SK-N-SH (cell line): ENCODE results near the gene CYP1B1. TPM values are rescaled to one million over a fixed set of nuclear protein-coding genes. Genes with fewer than 3 reads are reported as not detected.

Source experiments
- ELF1 ChIP-seq: IDR thresholded peaks from 2 replicates; pipeline ENCODE4 v1.4.0; 2012
- EP300 ChIP-seq, 2 experiments: IDR thresholded peaks; 2 replicates each; pipeline versions ENCODE4 v1.4.0 to v1.6.1; 2012; ENCODE audit warnings: borderline replicate concordance in 1 of 2, low read depth in 1 of 2, low read length in 1 of 2
- FOXJ3 ChIP-seq: sonication (generic); formaldehyde crosslinking; IDR thresholded peaks from 2 replicates; pipeline ENCODE4 v1.5.1; 2020; ENCODE audit warnings: mild to moderate bottlenecking, missing genetic modification reagents
- FOXM1 ChIP-seq: IDR thresholded peaks from 2 replicates; pipeline ENCODE4 v1.4.0; 2012; ENCODE audit warnings: low read depth, mild to moderate bottlenecking
- GATA2 ChIP-seq: sonication (generic); formaldehyde crosslinking; IDR thresholded peaks from 2 replicates; pipeline ENCODE4 v1.5.0; 2020; ENCODE audit warnings: mild to moderate bottlenecking, missing genetic modification reagents
- IRF3 ChIP-seq: fragments of 150-350 bp; IDR thresholded peaks from 2 replicates; pipeline ENCODE4 v1.6.1; 2016; ENCODE audit warnings: mild to moderate bottlenecking, low read depth, low read length
- MAX ChIP-seq: IDR thresholded peaks from 2 replicates; pipeline ENCODE4 v1.4.0; 2012; ENCODE audit warnings: low read depth
- NRF1 ChIP-seq: IDR thresholded peaks from 2 replicates; pipeline ENCODE4 v1.6.1; 2012; ENCODE audit warnings: low read depth, mild to moderate bottlenecking, low read length
- POLR2AphosphoS5 ChIP-seq: IDR thresholded peaks from 2 replicates; pipeline ENCODE4 v1.6.1; 2012; ENCODE audit warnings: low read depth, low read length
- RCOR1 ChIP-seq: fragments of 150-350 bp; IDR thresholded peaks from 2 replicates; pipeline ENCODE4 v1.6.1; 2017; ENCODE audit warnings: antibody characterized with exemption, low read length
- REST ChIP-seq: IDR thresholded peaks from 2 replicates; pipeline ENCODE4 v1.6.1; 2012; ENCODE audit warnings: mild to moderate bottlenecking, low read depth, low read length, moderate library complexity
- RXRA ChIP-seq: IDR thresholded peaks from 2 replicates; pipeline ENCODE4 v1.4.0; 2012; ENCODE audit warnings: low read depth, mild to moderate bottlenecking, borderline replicate concordance
- SIN3A ChIP-seq: IDR thresholded peaks from 2 replicates; pipeline ENCODE4 v1.6.1; 2012; ENCODE audit warnings: low read depth, mild to moderate bottlenecking, low read length, moderate library complexity, borderline replicate concordance
- TAF1 ChIP-seq: IDR thresholded peaks from 2 replicates; pipeline ENCODE4 v1.6.1; 2012; ENCODE audit warnings: low read depth, mild to moderate bottlenecking, low read length, moderate library complexity, borderline replicate concordance
- TCF12 ChIP-seq: IDR thresholded peaks from 2 replicates; pipeline ENCODE4 v1.4.0; 2012
- TEAD4 ChIP-seq: IDR thresholded peaks from 2 replicates; pipeline ENCODE4 v1.4.0; 2012; ENCODE audit warnings: mild to moderate bottlenecking, borderline replicate concordance; ENCODE audit not compliant: insufficient read depth
- USF1 ChIP-seq: IDR thresholded peaks from 2 replicates; pipeline ENCODE4 v1.4.0; 2012; ENCODE audit warnings: low read depth, borderline replicate concordance
- ZBTB33 ChIP-seq: IDR thresholded peaks from 2 replicates; pipeline ENCODE4 v1.4.0; 2012; ENCODE audit warnings: low read depth, borderline replicate concordance
- polyA plus RNA-seq, 3 experiments: library from polyadenylated mRNA; depleted of rRNA; stranded (reverse); fragments of >200 nt; gene quantifications; 2 replicates each; pipeline ENCODE4 v1.2.3, GENCODE V29; 2012

The CYP1B1 gene
- polyA plus RNA-seq, 1 of the 3 experiments (the other 2 are of a cell fraction): 0.20 TPM

- peak in 1 of 2 experiments; percentile 64; a peak in 2 of 4 replicates for TF ChIP-seq EP300 (IDR thresholded peaks at IDR 0.05; ENCODE audit: borderline replicate concordance in 1 of 2, low read depth in 1 of 2, low read length in 1 of 2)
- TF ChIP-seq ZBTB33: no peak
- TF ChIP-seq TAF1: no peak
- peak; percentile 57; the same call in 1 of the 2 replicates for TF ChIP-seq RCOR1
- TF ChIP-seq TEAD4: no peak
- peak; percentile 44; the same call in 1 of the 2 replicates for TF ChIP-seq FOXJ3 (CRISPR knock-in tag)
- no peak for TF ChIP-seq ELF1
- no peak for TF ChIP-seq MAX
- no peak for TF ChIP-seq SIN3A
- no peak for TF ChIP-seq REST
- no peak for TF ChIP-seq TCF12
- no peak for TF ChIP-seq FOXM1
- TF ChIP-seq NRF1: no peak
- TF ChIP-seq POLR2AphosphoS5: no peak
- TF ChIP-seq GATA2: peak; percentile 85
- TF ChIP-seq IRF3: no peak
- TF ChIP-seq USF1: no peak
- TF ChIP-seq RXRA: no peak
Observed at GRCh38 chr2:38068234-38068633, 7.7 kb downstream of the CYP1B1 start (continued).
